K562 (cell line): ENCODE results near the gene ZBTB42. TPM values are rescaled to one million over a fixed set of nuclear protein-coding genes. Genes with fewer than 3 reads are reported as not detected.
A peak's percentile ranks its signal among the peaks of the same experiment; 100 is the strongest.

Experiments used
- AFF4 ChIP-seq: sonication (generic); formaldehyde crosslinking; IDR thresholded peaks from 2 replicates; pipeline ENCODE4 v1.8.0; 2023; ENCODE audit warnings: mild to moderate bottlenecking, missing genetic modification reagents
- ARNT ChIP-seq, 2 experiments: fragments of 450-650 bp; IDR thresholded peaks; 2 replicates each; pipeline ENCODE4 v1.6.1; 2016; ENCODE audit warnings: mild to moderate bottlenecking in 1 of 2
- ESRRA ChIP-seq: fragments of 450-650 bp; IDR thresholded peaks from 2 replicates; pipeline ENCODE4 v1.6.1; 2014; ENCODE audit warnings: low read depth, mild to moderate bottlenecking, moderate library complexity, borderline replicate concordance
- PBX2 ChIP-seq, 2 experiments: IDR thresholded peaks in 1 of 2; conservative IDR thresholded peaks in 1 of 2; 2 replicates each; pipeline ENCODE4 v1.6.1; 2016; ENCODE audit warnings: low read depth in 2 of 2, mild to moderate bottlenecking in 1 of 2, missing compliant biosample characterization in 1 of 2, missing genetic modification characterization in 1 of 2, moderate library complexity in 1 of 2
- POLR2AphosphoS5 ChIP-seq: IDR thresholded peaks from 2 replicates; pipeline ENCODE4 v1.6.1; 2011; ENCODE audit warnings: mild to moderate bottlenecking, low read depth, low read length, moderate library complexity; ENCODE audit not compliant: control insufficient read depth, insufficient read depth
- SAFB ChIP-seq: fragments of 200-400 bp; formaldehyde crosslinking; IDR thresholded peaks from 2 replicates; pipeline ENCODE4 v1.6.1; 2017; ENCODE audit warnings: low read depth, low read length, borderline replicate concordance
- SLC30A9 ChIP-seq: fragments of 250-450 bp; sonication (Bioruptor Pico); IDR thresholded peaks from 2 replicates; pipeline ENCODE4 v1.8.0; 2022; ENCODE audit warnings: mild to moderate bottlenecking, moderate library complexity
- TSHZ1 ChIP-seq: fragments of 250-450 bp; sonication (Bioruptor Pico); IDR thresholded peaks from 2 replicates; pipeline ENCODE4 v1.4.0; 2020; ENCODE audit warnings: mild to moderate bottlenecking, moderate library complexity
- WHSC1 ChIP-seq: IDR thresholded peaks from one replicate; pipeline ENCODE4 v1.6.1; 2012; ENCODE audit warnings: low read length, control low read depth, inconsistent platforms
- ZNF583 ChIP-seq: fragments of 250-450 bp; sonication (Bioruptor Pico); IDR thresholded peaks from 2 replicates; pipeline ENCODE4 v1.4.0; 2020
- polyA plus RNA-seq, 8 experiments: library from polyadenylated mRNA; depleted of rRNA in 4 of 8; stranded (reverse) in 5 of 8; unstranded in 3 of 8; fragments of >200 nt; fragmentation: Nextera tagmentation in 2 of 8; fragmentation: Illumina TruSeq in 1 of 8; extraction: Ambion mirVana in 2 of 8; extraction: Trizol in 1 of 8; gene quantifications; 2 replicates each; pipeline versions ENCODE4 v1.2.1 to v1.2.3, GENCODE V29; 2011 to 2014; ENCODE audit warnings: inconsistent platforms in 1 of 8, missing spikeins in 1 of 8
- total RNA-seq, 7 experiments: library from RNA; depleted of rRNA in 6 of 7; stranded (reverse); fragments of >200 nt in 6 of 7; fragmentation: Illumina TruSeq in 2 of 7; extraction: Trizol in 2 of 7; gene quantifications; 2 replicates each; pipeline versions ENCODE4 v1.2.1 to v1.2.3, GENCODE V29; 2011 to 2021; ENCODE audit warnings: low replicate concordance in 1 of 7

The ZBTB42 gene
- total and polyA plus RNA-seq, 9 of the 15 experiments (the other 6 are each of a cell fraction or from before 2014, with no cell fraction given) = 0.03 to 8.5 (median 2.4) TPM

- TF ChIP-seq SAFB = no peak
- TF ChIP-seq TSHZ1 (CRISPR knock-in tag) = no peak
- no peak for TF ChIP-seq ARNT (IDR thresholded peaks at IDR 0.05)
- peak; percentile 27; the same call in 1 of the 2 replicates for TF ChIP-seq POLR2AphosphoS5
- no peak for TF ChIP-seq ZNF583
- no peak for TF ChIP-seq AFF4 (CRISPR knock-in tag)
- TF ChIP-seq ESRRA = peak; percentile 70
- no peak for TF ChIP-seq SLC30A9 (CRISPR knock-in tag)
- TF ChIP-seq WHSC1 = no peak
- no peak for TF ChIP-seq PBX2 (CRISPR knock-in tag; IDR thresholded peaks at IDR 0.05; ENCODE audit: low read depth)
- TF ChIP-seq PBX2 (tag; conservative IDR thresholded peaks at IDR 0.05; ENCODE audit: low read depth) = no peak
Measured at GRCh38 chr14:104768437-104769323, 32.2 kb upstream of the ZBTB42 start (continued).
